Measurements from ENCODE around the gene PDK4. TPM values are rescaled to one million over a fixed set of nuclear protein-coding genes. Genes with fewer than 3 reads are reported as not detected.

Gene PDK4
- total and polyA plus RNA-seq, 2 of the 13 experiments (the other 11 are each of a cell fraction or from before 2014, with no cell fraction given) = 0.04 TPM; not detected in 1

- 0 out of 2 replicates have a peak, but pooled peaks have one; percentile 26 for TF ChIP-seq PRDM10 (CRISPR knock-in tag; IDR thresholded peaks at IDR 0.05; ENCODE audit: low read depth)
- no peak for TF ChIP-seq ZNF607 (CRISPR knock-in tag; IDR thresholded peaks at IDR 0.05; ENCODE audit: borderline replicate concordance)
- no peak; the same call in 1 of the 2 replicates for TF ChIP-seq HOXD1 (CRISPR knock-in tag; IDR thresholded peaks at IDR 0.05)
- no peak for TF ChIP-seq POLR2AphosphoS5 (IDR thresholded peaks at IDR 0.05; ENCODE audit: low read depth, low read length)
- TF ChIP-seq TCF7L2 (IDR thresholded peaks at IDR 0.05; ENCODE audit: low read depth, low read length) = no peak
- TF ChIP-seq TARDBP (CRISPR knock-in tag; IDR thresholded peaks at IDR 0.05) = peak; percentile 90
- peak; percentile 60; the same call in 1 of the 2 replicates for TF ChIP-seq TFAP4 (IDR thresholded peaks at IDR 0.05; ENCODE audit: borderline replicate concordance, low read depth)
- TF ChIP-seq FOSL2 (CRISPR knock-in tag; IDR thresholded peaks at IDR 0.05) = peak; percentile 80
- 0 out of 2 replicates have a peak, but pooled peaks have one; percentile 53 for TF ChIP-seq ZBTB33 (CRISPR knock-in tag; IDR thresholded peaks at IDR 0.05)
- TF ChIP-seq KMT2A (CRISPR knock-in tag; IDR thresholded peaks at IDR 0.05) = 0 out of 2 replicates have a peak, but pooled peaks have one; percentile 36
- TF ChIP-seq NCOR1 (IDR thresholded peaks at IDR 0.05; ENCODE audit: borderline replicate concordance, low read length) = peak; percentile 66; the same call in 1 of the 2 replicates
- TF ChIP-seq HMG20A (CRISPR knock-in tag; IDR thresholded peaks at IDR 0.05; ENCODE audit: borderline replicate concordance) = peak; percentile 94
- no peak for TF ChIP-seq ZIK1 (CRISPR knock-in tag; IDR thresholded peaks at IDR 0.05; ENCODE audit: borderline replicate concordance, low read depth)
- TF ChIP-seq HINFP (CRISPR knock-in tag; IDR thresholded peaks at IDR 0.05; ENCODE audit: low read depth) = no peak
- peak; percentile 38; the same call in 1 of the 2 replicates for TF ChIP-seq ZNF232 (CRISPR knock-in tag; IDR thresholded peaks at IDR 0.05; ENCODE audit: borderline replicate concordance)
- TF ChIP-seq ZNF205 (CRISPR knock-in tag; IDR thresholded peaks at IDR 0.05) = 0 out of 2 replicates have a peak, but pooled peaks have one; percentile 47
- no peak for TF ChIP-seq ZNF558 (CRISPR knock-in tag; IDR thresholded peaks at IDR 0.05; ENCODE audit: borderline replicate concordance)
- TF ChIP-seq KAT8 (CRISPR knock-in tag; IDR thresholded peaks at IDR 0.05) = peak; percentile 52; the same call in 1 of the 2 replicates
- TF ChIP-seq MIER3 (CRISPR knock-in tag; IDR thresholded peaks at IDR 0.05; ENCODE audit: borderline replicate concordance) = peak; percentile 89; the same call in 1 of the 2 replicates
- TF ChIP-seq ZNF768 (CRISPR knock-in tag; IDR thresholded peaks at IDR 0.05) = no peak
- peak; percentile 91; the same call in 1 of the 2 replicates for TF ChIP-seq FOXJ3 (CRISPR knock-in tag; IDR thresholded peaks at IDR 0.05; ENCODE audit: borderline replicate concordance)
Observed at GRCh38 chr7:95608359-95609173, 12.2 kb upstream of the PDK4 start (continued).
